ENCODE measurements around the gene YJU2. TPM values are rescaled to one million over a fixed set of nuclear protein-coding genes. Genes with fewer than 3 reads are reported as not detected.

Gene YJU2
- polyA plus RNA-seq, 1 of the 3 experiments (the other 2 are of a cell fraction) = 29.0 TPM

DNA sequence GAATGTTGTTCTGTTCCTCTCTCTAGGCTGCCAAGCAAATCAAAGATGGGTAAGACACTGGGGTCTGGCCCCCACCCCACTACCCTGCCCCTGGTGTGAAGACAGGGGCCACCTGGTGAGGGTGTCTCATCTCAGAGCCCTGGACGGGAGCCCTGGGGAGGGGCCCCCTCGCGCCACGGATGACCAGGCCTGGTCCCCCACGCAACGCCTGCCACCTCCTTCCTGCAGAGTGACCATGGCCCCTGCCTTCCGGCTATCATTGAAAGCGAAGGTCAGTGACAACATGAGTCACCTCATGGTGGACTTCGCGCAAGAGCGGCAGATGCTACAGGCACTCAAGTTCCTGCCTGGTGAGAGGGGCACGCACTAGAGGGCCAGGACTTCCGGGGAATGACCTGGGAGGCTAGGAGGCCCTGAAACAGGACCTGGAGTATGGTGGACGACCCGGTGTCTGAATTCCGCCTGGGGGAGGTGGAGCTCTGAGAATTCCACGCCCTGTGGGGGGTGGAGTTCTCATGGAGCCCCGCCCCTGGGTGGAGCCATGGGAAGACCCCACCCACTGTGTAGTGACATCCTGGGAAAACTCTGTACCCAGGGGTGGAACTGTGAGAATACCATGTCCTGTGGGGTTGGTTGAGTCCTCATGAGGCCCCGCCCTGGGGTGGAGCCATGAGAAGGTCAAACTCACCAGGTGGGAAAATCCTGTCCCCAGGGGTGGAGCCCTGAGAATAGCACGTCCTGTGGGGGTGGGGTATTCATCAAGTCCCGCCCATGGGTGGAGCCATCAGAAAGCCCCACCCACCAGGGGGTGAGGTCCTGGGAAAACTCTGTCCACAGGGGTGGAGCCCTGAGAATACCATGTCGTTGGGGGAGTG lies 63.6 kb downstream of the YJU2 start:
- POLR2A ChIA-PET = interaction anchor here (0.5 kb wide), 1 partner anchor 35 kb away, joined by 9 read pairs; no protein-coding TSS in a partner anchor
- Histone ChIP-seq H3K9me3 (no peaks in the 10 kb centered on the region), H3K4me1 (ENCODE audit: control insufficient read depth in 1 of 2, insufficient read depth in 2 of 2, low read depth in 1 of 2, low read length in 1 of 2) (peaks cover 0 to 5% of the 10 kb centered on the region in 2 experiments; a peak in 1 of 4 replicates), H3K9ac (no peak overlapping the region), H3K4me2 (no peak overlapping the region), H3K27ac (ENCODE audit: low read depth in 2 of 2, low read length in 1 of 2) (no peak overlapping the region), H3K79me2 (ENCODE audit: insufficient read depth) (no peaks in the 10 kb centered on the region), H3K27me3 (ENCODE audit: insufficient read depth) (no peaks in the 10 kb centered on the region), H3K4me3 (ENCODE audit: low read depth in 2 of 2, low read length in 1 of 2) (no peak overlapping the region), H3K36me3 (replicated peaks in 1 of 2; ENCODE audit: control insufficient read depth in 1 of 2, insufficient read depth in 2 of 2, low read length in 1 of 2) (peaks cover 4 to 7% of the 10 kb centered on the region in 2 experiments), H4K20me1 (ENCODE audit: insufficient read depth) (no peaks in the 10 kb centered on the region), H3F3A (replicated peaks; ENCODE audit: insufficient read depth) (no peaks in the 10 kb centered on the region), H3K9me2 (no peaks in the 10 kb centered on the region), H2AFZ (ENCODE audit: low read depth) (no peak overlapping the region)
- TF ChIP-seq CTCF (IDR thresholded peaks at IDR 0.05) = no peak
- TF ChIP-seq RXRA (IDR thresholded peaks at IDR 0.05; ENCODE audit: borderline replicate concordance, low read depth) = no peak
- DNase-seq = peak; percentile 88
- CTCF ChIA-PET = no interaction called here
- WGBS (ENCODE audit: low lambda C conversion rate) = 92% methylated on average over 19 of the region's 22 CpGs

GRCh38 chr19:4313847-4314490 lies 67.1 kb downstream of the YJU2 start:
- H2AFZ ChIP-seq (ENCODE audit: low read depth) = no peak overlapping the region
- no peaks in the 10 kb centered on the region for H3K9me3 ChIP-seq
- WGBS (ENCODE audit: low lambda C conversion rate) = 90% methylated on average over 12 of the region's 12 CpGs
- no peaks in the 10 kb centered on the region for H3K9me2 ChIP-seq
- ChIA-PET POLR2A (interaction anchor here (0.6 to 1.4 kb wide), 3 partner anchors 9 to 17 kb away, joined by 3 to 4 read pairs (median 3); no protein-coding TSS in a partner anchor), CTCF (interaction anchor here (1.0 kb wide), 1 partner anchor 46 kb away, joined by 3 read pairs; no protein-coding TSS in a partner anchor)
- no peaks in the 10 kb centered on the region for H3F3A ChIP-seq (replicated peaks; ENCODE audit: insufficient read depth)
- no peak for DNase-seq
- no peaks in the 10 kb centered on the region for H3K79me2 ChIP-seq (ENCODE audit: insufficient read depth)
- H3K4me3 ChIP-seq (ENCODE audit: low read depth in 2 of 2, low read length in 1 of 2) = no peak overlapping the region
- H3K36me3 ChIP-seq (replicated peaks in 1 of 2; ENCODE audit: control insufficient read depth in 1 of 2, insufficient read depth in 2 of 2, low read length in 1 of 2) = peaks cover 11 to 14% of the 10 kb centered on the region in 2 experiments
- no peak for TF ChIP-seq RXRA (IDR thresholded peaks at IDR 0.05; ENCODE audit: borderline replicate concordance, low read depth)
- TF ChIP-seq TCF12 (IDR thresholded peaks at IDR 0.05) = no peak
- no peak for TF ChIP-seq EZH2phosphoT487 (IDR thresholded peaks at IDR 0.05; ENCODE audit: borderline replicate concordance, low read depth)
- no peak for TF ChIP-seq CHD2 (IDR thresholded peaks at IDR 0.05; ENCODE audit: low read length, partially characterized antibody)
- no peak for TF ChIP-seq POLR2AphosphoS5 (IDR thresholded peaks at IDR 0.05; ENCODE audit: low read depth, low read length)
- TF ChIP-seq, protein P1, sequence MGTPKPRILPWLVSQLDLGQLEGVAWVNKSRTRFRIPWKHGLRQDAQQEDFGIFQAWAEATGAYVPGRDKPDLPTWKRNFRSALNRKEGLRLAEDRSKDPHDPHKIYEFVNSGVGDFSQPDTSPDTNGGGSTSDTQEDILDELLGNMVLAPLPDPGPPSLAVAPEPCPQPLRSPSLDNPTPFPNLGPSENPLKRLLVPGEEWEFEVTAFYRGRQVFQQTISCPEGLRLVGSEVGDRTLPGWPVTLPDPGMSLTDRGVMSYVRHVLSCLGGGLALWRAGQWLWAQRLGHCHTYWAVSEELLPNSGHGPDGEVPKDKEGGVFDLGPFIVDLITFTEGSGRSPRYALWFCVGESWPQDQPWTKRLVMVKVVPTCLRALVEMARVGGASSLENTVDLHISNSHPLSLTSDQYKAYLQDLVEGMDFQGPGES (IDR thresholded peaks at IDR 0.05; ENCODE audit: low read depth, low read length) = no peak
- no peak for TF ChIP-seq FOXJ3 (CRISPR knock-in tag; IDR thresholded peaks at IDR 0.05)
- no peak for TF ChIP-seq MEF2A (IDR thresholded peaks at IDR 0.05; ENCODE audit: borderline replicate concordance, low read depth)
- TF ChIP-seq ELF1 (IDR thresholded peaks at IDR 0.05) = no peak
- TF ChIP-seq GABPA (IDR thresholded peaks at IDR 0.05; ENCODE audit: low read depth) = no peak
- no peak for TF ChIP-seq FOXM1 (IDR thresholded peaks at IDR 0.05; ENCODE audit: low read depth)
- TF ChIP-seq GATA2 (CRISPR knock-in tag; IDR thresholded peaks at IDR 0.05) = no peak
- no peak for TF ChIP-seq NFIC (IDR thresholded peaks at IDR 0.05; ENCODE audit: borderline replicate concordance)
- TF ChIP-seq MXI1 (IDR thresholded peaks at IDR 0.05; ENCODE audit: low read depth, low read length) = no peak
- TF ChIP-seq CTCF (IDR thresholded peaks at IDR 0.05) = no peak
- no peak for TF ChIP-seq FOSL2 (IDR thresholded peaks at IDR 0.05; ENCODE audit: borderline replicate concordance, low read depth)
- H4K20me1 ChIP-seq (ENCODE audit: insufficient read depth) = no peaks in the 10 kb centered on the region
- H3K27me3 ChIP-seq (ENCODE audit: insufficient read depth) = no peaks in the 10 kb centered on the region
- no peak overlapping the region for H3K27ac ChIP-seq (ENCODE audit: low read depth in 2 of 2, low read length in 1 of 2)
- no peak overlapping the region for H3K4me2 ChIP-seq
- H3K9ac ChIP-seq = no peak overlapping the region
- no peaks in the 10 kb centered on the region for H3K4me1 ChIP-seq (ENCODE audit: control insufficient read depth in 1 of 2, insufficient read depth in 2 of 2, low read depth in 1 of 2, low read length in 1 of 2)

Measured in SK-N-SH (cell line).